ENCODE results near the gene HMCN1.

The HMCN1 gene

GRCh38 chr1:185733818-185734735, at the start of gene HMCN1:
Gene HMCN1, plus strand, starts transcription at chr1:185734391. Its CDS starts 389 bp downstream, at chr1:185734780.
- no peak for DNase-seq

GRCh38 chr1:185686821-185687778, 47.1 kb upstream of the HMCN1 start:
- no peak for DNase-seq

GRCh38 chr1:185690527-185690926, 43.7 kb upstream of the HMCN1 start:
- DNase-seq, result no peak

GRCh38 chr1:185693654-185694053, 40.5 kb upstream of the HMCN1 start:
- DNase-seq, result no peak

GRCh38 chr1:185694081-185694480, 40.1 kb upstream of the HMCN1 start:
- DNase-seq, result peak; percentile 12

- no peak for DNase-seq
Observed at GRCh38 chr1:185695299-185695698, 38.9 kb upstream of the HMCN1 start.

GRCh38 chr1:185696422-185697150, 37.6 kb upstream of the HMCN1 start:
- no peak for DNase-seq

GRCh38 chr1:185699874-185700273, 34.3 kb upstream of the HMCN1 start:
- no peak for DNase-seq

- no peak for DNase-seq
Observed at GRCh38 chr1:185701650-185702049, 32.5 kb upstream of the HMCN1 start.

GRCh38 chr1:185704181-185704580, 30.0 kb upstream of the HMCN1 start:
- no peak for DNase-seq

GRCh38 chr1:185716095-185716494, 18.1 kb upstream of the HMCN1 start:
- DNase-seq, result no peak

- DNase-seq, result no peak
Observed at GRCh38 chr1:185719021-185719420, 15.2 kb upstream of the HMCN1 start.

- no peak for DNase-seq
Observed at GRCh38 chr1:185720633-185721272, 13.4 kb upstream of the HMCN1 start.

GRCh38 chr1:185721553-185721952, 12.6 kb upstream of the HMCN1 start:
- no peak for DNase-seq

- no peak for DNase-seq
Observed at GRCh38 chr1:185722098-185722497, 12.1 kb upstream of the HMCN1 start.

- DNase-seq, result no peak
Observed at GRCh38 chr1:185727726-185728125, 6.5 kb upstream of the HMCN1 start.

GRCh38 chr1:185731446-185731845, 2.7 kb upstream of the HMCN1 start:
- DNase-seq, result no peak

- no peak for DNase-seq
Observed at GRCh38 chr1:185732951-185733350, 1.2 kb upstream of the HMCN1 start.

GRCh38 chr1:185734929-185735700, 924 bp downstream of the HMCN1 start:
- DNase-seq, result no peak

- no peak for DNase-seq
Observed at GRCh38 chr1:185735701-185736064, 1.5 kb downstream of the HMCN1 start.

GRCh38 chr1:185739967-185740366, 5.8 kb downstream of the HMCN1 start:
- DNase-seq, result no peak

- DNase-seq, result no peak
Observed at GRCh38 chr1:185741551-185741950, 7.4 kb downstream of the HMCN1 start.
